GM21619 (cell line): Measurements from ENCODE around the gene CCDC83.

Source experiments
- ATAC-seq: cut with Tn5 transposase; IDR thresholded peaks from one replicate; pipeline ENCODE4 v1.9.1; 2021; ENCODE audit not compliant: unreplicated experiment

CCDC83 gene

GRCh38 chr11:85855341-85855656 lies at the start of gene CCDC83:
Gene CCDC83, plus strand, starts transcription at chr11:85855383. Its CDS starts 9,741 bp downstream, at chr11:85865124.
- ATAC-seq = no peak

- ATAC-seq = no peak
These were observed 49.8 kb upstream of the CCDC83 start for GRCh38 chr11:85805387-85805786.

GRCh38 chr11:85806016-85806415 lies 49.2 kb upstream of the CCDC83 start:
- no peak for ATAC-seq

- ATAC-seq = no peak
These were observed 48.3 kb upstream of the CCDC83 start for GRCh38 chr11:85806876-85807275.

- ATAC-seq = no peak
These were observed 46.0 kb upstream of the CCDC83 start for GRCh38 chr11:85809191-85809590.

GRCh38 chr11:85809863-85810262 lies 45.3 kb upstream of the CCDC83 start:
- ATAC-seq = no peak

GRCh38 chr11:85810521-85810870 lies 44.7 kb upstream of the CCDC83 start:
- no peak for ATAC-seq

GRCh38 chr11:85810871-85811611 lies 44.1 kb upstream of the CCDC83 start, which contains the start of gene SYTL2:
Gene SYTL2, minus strand, starts transcription at chr11:85811141. Its CDS starts 53,416 bp downstream, at chr11:85757725.
- peak; percentile 83 for ATAC-seq

- no peak for ATAC-seq
These were observed 43.6 kb upstream of the CCDC83 start for GRCh38 chr11:85811624-85812023.

GRCh38 chr11:85813721-85814120 lies 41.5 kb upstream of the CCDC83 start:
- no peak for ATAC-seq

- ATAC-seq = no peak
These were observed 39.8 kb upstream of the CCDC83 start for GRCh38 chr11:85815186-85815931.

GRCh38 chr11:85819441-85819840 lies 35.7 kb upstream of the CCDC83 start:
- no peak for ATAC-seq

- no peak for ATAC-seq
These were observed 33.5 kb upstream of the CCDC83 start for GRCh38 chr11:85821636-85822035.

- no peak for ATAC-seq
These were observed 32.4 kb upstream of the CCDC83 start for GRCh38 chr11:85822814-85823213.

- ATAC-seq = no peak
These were observed 31.4 kb upstream of the CCDC83 start for GRCh38 chr11:85823816-85824215.

GRCh38 chr11:85825616-85826015 lies 29.6 kb upstream of the CCDC83 start:
- ATAC-seq = no peak

GRCh38 chr11:85826116-85826855 lies 28.9 kb upstream of the CCDC83 start:
- no peak for ATAC-seq

GRCh38 chr11:85827748-85828639 lies 27.2 kb upstream of the CCDC83 start:
- ATAC-seq = no peak

- no peak for ATAC-seq
These were observed 26.6 kb upstream of the CCDC83 start for GRCh38 chr11:85828640-85828978.

- no peak for ATAC-seq
These were observed 26.0 kb upstream of the CCDC83 start for GRCh38 chr11:85829172-85829571.

GRCh38 chr11:85831050-85831449 lies 24.1 kb upstream of the CCDC83 start:
- no peak for ATAC-seq
